CD4-positive, alpha-beta T cell (primary cell): ENCODE measurements around the gene CSRNP3. TPM values are rescaled to one million over a fixed set of nuclear protein-coding genes. Genes with fewer than 3 reads are reported as not detected.

Source experiments
- ATAC-seq: fragments of 200-7000 bp; cut with Tn5 transposase; one replicate; pipeline ENCODE4 v1.10.0; 2022; ENCODE audit warnings: mild to moderate bottlenecking; ENCODE audit not compliant: poor library complexity
- CTCF ChIA-PET: fragments of 350-600 bp; sonication (Branson Sonifier 250); formaldehyde crosslinking; loops from one replicate; lab custom pipeline; 2021; ENCODE audit warnings: antibody characterized with exemption, inconsistent platforms; lab: Charles Lee
- POLR2A ChIA-PET: fragments of 350-600 bp; sonication (Branson Sonifier 250); formaldehyde crosslinking; loops from one replicate; lab custom pipeline; 2021; ENCODE audit warnings: antibody characterized with exemption, inconsistent platforms; lab: Charles Lee
- DNase-seq, 14 experiments: peaks; one replicate each; pipeline ENCODE4 v3.0.0-alpha.2; 2013 to 2020; ENCODE audit warnings: mixed read lengths in 2 of 14
- H3K27ac ChIP-seq, 2 donors: one replicate each; pipeline versions ENCODE4 v1.5.1 to v1.7.0; 2013; ENCODE audit warnings: low read length in 2 of 2, low read depth in 1 of 2, mild to moderate bottlenecking in 1 of 2
- H3K27me3 ChIP-seq, 2 experiments: 1 replicate in 1 of 2; 2 replicates in 1 of 2; pipeline versions ENCODE4 v1.6.1 to v1.7.0; 2013; ENCODE audit warnings: low read length in 2 of 2, control low read depth in 1 of 2, mild to moderate bottlenecking in 1 of 2, moderate library complexity in 1 of 2; ENCODE audit not compliant: insufficient read depth in 2 of 2, control insufficient read depth in 1 of 2
- H3K36me3 ChIP-seq: one replicate; pipeline ENCODE4 v1.6.1; 2013; ENCODE audit warnings: low read length, control low read depth; ENCODE audit not compliant: insufficient read depth
- H3K4me1 ChIP-seq: one replicate; pipeline ENCODE4 v1.6.1; 2013; ENCODE audit warnings: low read length, control low read depth; ENCODE audit not compliant: insufficient read depth
- H3K4me3 ChIP-seq: one replicate; pipeline ENCODE4 v1.5.1; 2013; ENCODE audit warnings: mild to moderate bottlenecking, low read length, moderate library complexity
- H3K9me3 ChIP-seq, 2 experiments: 1 replicate in 1 of 2; 2 replicates in 1 of 2; pipeline versions ENCODE4 v1.6.1 to v1.7.0; 2013; ENCODE audit warnings: low read length in 2 of 2, mild to moderate bottlenecking in 2 of 2, control low read depth in 1 of 2, moderate library complexity in 1 of 2; ENCODE audit not compliant: control insufficient read depth in 1 of 2, insufficient read depth in 1 of 2
- H3K27ac Mint-ChIP-seq: one replicate; pipeline ENCODE4 v1.8.0; 2020; ENCODE audit warnings: mixed read lengths
- H3K27me3 Mint-ChIP-seq: one replicate; pipeline ENCODE4 v1.8.0; 2021; ENCODE audit warnings: mixed read lengths
- H3K36me3 Mint-ChIP-seq: one replicate; pipeline ENCODE4 v1.8.0; 2021; ENCODE audit warnings: low read depth, mixed read lengths
- H3K4me1 Mint-ChIP-seq: one replicate; pipeline ENCODE4 v1.8.0; 2021; ENCODE audit warnings: low read depth, mixed read lengths
- H3K4me3 Mint-ChIP-seq: one replicate; pipeline ENCODE4 v1.8.0; 2020; ENCODE audit warnings: mild to moderate bottlenecking, mixed read lengths
- H3K9me3 Mint-ChIP-seq: one replicate; pipeline ENCODE4 v1.8.0; 2020; ENCODE audit warnings: mixed read lengths
- CTCF ChIP-seq: fragments of 200-600 bp; IDR thresholded peaks from one replicate; pipeline ENCODE4 v1.8.0; 2022; ENCODE audit warnings: antibody characterized with exemption, mild to moderate bottlenecking
- intact Hi-C, 2 experiments: fragments of 100-400 bp; cut with DNase I in 1 of 2; cut with micrococcal nuclease in 1 of 2; formaldehyde crosslinking; loops; one replicate each; pipeline versions ENCODE4 v1.15.1 to v1.9.0; 2023 to 2025; cut with DNase I, micrococcal nuclease
- total RNA-seq, 174 experiments: library from RNA in 2 of 174; stranded (reverse) in 2 of 174; gene quantifications; one replicate each; pipeline ENCODE4 v1.2.3 and lab custom pipeline; 2021 to 2026

The CSRNP3 gene
- total RNA-seq, 2 experiments from 2014 or later, result not detected

- POLR2A ChIA-PET, result no interaction called here
- no peaks in the 10 kb centered on the region for H3K4me1 ChIP-seq
- H3K27ac Mint-ChIP-seq, result no peak overlapping the region
- no peaks in the 10 kb centered on the region for H3K9me3 ChIP-seq
- DNase-seq (no peak), ATAC-seq (no peak)
- H3K9me3 Mint-ChIP-seq, result no peaks in the 10 kb centered on the region
- CTCF ChIA-PET, result no interaction called here
- H3K27me3 ChIP-seq, result no peaks in the 10 kb centered on the region
- no peaks in the 10 kb centered on the region for H3K36me3 ChIP-seq
- H3K4me1 Mint-ChIP-seq, result no peaks in the 10 kb centered on the region
- no peak overlapping the region for H3K4me3 Mint-ChIP-seq
- no peak overlapping the region for H3K27ac ChIP-seq
- peaks cover 6% of the 10 kb centered on the region for H3K27me3 Mint-ChIP-seq
- H3K4me3 ChIP-seq, result no peak overlapping the region
- no peak for TF ChIP-seq CTCF
- intact Hi-C loops, result loop anchor here in 1 of 2 experiments (1.0 kb wide), 1 partner anchor 16 kb away; no protein-coding TSS in a partner anchor
- H3K36me3 Mint-ChIP-seq, result no peaks in the 10 kb centered on the region
Observed at GRCh38 chr2:165725421-165725820, 255.9 kb downstream of the CSRNP3 start.

Other genes starting within 250 kb of the CSRNP3 start
- gene SCN2A, start 230.3 kb upstream of the CSRNP3 start, total RNA-seq, result not detected